IPS-NIHi7 (cell line): ENCODE data around the gene ZBTB45.
"Not testable (repeated sequence)": the region's sequence is repeated elsewhere in the genome, so short reads cannot be mapped to it uniquely, and the experiment has no call there.

Experiments used
- DNase-seq: peaks from one replicate; pipeline ENCODE4 v3.0.0; 2012; ENCODE audit warnings: mixed read lengths; ENCODE audit errors: extremely low spot score

Gene ZBTB45

DNA sequence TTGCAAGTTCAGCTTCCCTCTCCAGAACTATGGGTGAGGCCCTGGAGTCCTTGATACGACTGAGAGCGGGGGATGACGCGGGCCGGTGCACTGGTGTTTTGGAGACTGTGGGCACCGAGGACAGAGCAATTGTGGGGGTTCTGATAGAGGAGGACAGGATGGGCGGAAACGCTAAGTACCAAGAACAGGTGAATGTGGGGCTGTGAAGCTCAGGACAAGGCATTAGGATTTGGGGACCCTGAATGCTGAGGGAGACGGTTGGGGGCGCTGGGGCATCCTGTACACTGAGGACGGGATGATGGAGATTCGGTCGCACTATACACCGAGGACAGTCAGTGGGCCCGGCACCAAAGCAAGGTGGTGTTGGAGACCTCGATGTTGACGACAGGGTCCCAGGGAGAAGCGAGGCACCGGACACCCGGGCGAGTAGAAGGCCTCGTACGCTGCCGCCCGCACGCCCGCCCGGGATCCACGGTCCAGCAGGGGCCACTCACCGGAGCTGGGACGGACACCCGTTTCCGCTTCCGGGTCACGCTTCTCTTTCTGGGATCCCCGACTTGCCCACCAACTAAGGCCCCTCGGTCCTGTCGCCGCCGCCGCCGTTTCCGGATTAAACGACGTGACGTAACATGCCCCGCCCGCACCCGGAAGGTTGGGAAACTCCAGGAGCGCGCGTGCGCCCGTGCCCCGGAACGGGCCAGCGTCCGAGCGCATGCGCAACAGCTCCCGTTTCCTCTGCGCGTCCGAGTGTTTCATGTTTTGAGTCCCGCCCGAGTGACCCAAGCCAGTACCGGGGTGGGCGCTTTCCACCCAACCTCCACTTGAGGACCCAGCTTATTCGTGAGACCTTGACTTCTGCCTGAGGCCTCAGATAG lies 35.1 kb upstream of the ZBTB45 start, which contains the start of gene CHMP2A:
CHMP2A (minus strand) TSS at position 612 of the 875 bp plus-strand sequence. CDS start 893 bp downstream, outside the sequence.
- DNase-seq, result peak; percentile 90

DNA sequence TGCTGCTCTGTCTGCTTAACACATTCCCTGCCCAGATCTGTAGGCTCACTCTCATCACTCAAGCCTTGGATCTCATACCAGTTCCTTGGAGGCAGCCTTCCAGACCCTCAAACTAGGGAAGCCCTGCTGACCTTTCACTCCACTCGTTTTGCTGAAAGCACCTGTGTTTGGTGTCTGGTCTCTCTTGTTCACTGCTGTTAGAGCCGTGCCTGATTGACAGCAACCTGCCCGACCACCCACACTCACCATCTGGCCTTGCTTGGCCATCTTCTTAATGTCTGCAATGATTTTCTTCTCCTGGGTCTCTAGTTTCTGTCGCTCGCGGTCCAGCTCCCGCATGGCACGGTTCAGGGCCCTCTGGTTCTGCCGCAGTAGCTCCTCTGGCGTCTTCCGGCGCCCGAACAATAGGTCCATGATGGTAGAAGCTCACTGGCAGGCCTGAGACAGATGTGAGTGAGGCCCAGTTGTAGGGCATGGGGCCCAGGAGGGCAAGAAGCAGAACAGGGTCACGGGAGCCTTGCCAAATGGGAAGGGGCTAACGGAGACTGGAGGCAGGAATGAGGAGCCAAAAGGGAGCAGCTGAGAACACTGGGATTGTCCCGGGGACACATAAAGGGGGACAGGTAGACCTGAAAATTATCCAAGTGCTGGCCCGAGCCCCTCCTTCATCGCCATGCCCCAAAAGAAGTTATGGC lies 34.3 kb upstream of the ZBTB45 start:
- no peak for DNase-seq

DNA sequence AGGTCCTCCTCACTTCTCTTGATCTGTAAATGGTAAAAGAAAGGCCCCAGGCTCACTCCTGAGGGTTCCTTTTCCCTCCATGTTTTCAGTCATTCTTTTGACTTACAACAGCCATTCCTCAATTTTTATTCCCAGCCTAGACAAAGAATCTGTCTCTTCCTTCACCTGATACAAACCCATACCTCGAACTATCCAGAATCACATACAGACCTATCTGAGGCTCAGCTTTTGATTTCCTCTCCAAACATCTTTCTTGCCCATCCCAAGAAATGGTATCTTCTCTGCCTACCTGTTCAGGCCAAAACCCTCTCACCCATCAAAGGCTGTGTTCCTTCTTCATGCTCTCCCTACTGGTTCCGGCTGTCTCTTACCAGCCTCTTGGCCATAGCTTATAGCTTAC lies 33.0 kb upstream of the ZBTB45 start:
- DNase-seq, result no peak

DNA sequence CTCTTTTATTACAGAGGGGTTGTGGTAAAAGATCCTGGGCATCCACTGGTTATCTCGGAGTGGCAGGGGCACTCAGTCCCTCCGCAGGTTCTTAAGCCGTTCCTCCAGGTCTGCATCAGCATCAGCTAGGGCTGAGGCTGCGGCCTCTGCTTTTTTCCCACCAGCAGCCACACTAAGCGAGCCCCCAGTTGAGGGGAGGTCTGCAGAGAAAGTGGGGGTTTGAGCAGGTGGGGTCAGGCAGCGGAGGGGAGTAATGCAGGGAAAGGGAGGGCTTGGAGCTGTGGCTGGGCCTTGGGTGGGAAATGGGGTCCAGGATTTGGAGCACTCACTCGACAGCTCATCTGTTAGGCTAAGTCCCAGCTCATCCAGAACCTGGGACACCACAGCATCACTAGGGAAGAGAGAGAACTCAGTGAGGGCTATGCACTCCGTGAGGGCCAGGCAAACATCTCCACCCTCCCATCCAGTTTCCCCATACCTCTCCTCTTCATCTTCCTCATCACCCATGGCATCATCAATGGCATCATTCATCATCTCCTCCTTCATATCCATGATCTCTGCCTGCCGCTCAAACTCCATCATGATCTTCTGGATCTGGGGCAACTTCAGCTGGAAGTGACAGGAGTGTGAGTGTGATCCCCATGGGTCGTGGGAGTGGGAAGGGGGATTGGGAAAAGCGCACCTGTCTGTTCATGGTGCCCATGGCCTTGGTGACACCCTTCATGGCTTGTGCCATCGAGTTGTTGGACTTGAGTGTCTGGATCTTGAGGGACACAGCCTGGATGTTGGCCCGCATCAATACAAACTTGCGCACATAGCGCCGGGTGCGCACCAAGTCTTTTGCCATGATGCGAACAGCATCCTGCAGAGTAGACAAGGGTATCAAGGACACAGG lies 32.2 kb upstream of the ZBTB45 start:
- DNase-seq, result no peak

DNA sequence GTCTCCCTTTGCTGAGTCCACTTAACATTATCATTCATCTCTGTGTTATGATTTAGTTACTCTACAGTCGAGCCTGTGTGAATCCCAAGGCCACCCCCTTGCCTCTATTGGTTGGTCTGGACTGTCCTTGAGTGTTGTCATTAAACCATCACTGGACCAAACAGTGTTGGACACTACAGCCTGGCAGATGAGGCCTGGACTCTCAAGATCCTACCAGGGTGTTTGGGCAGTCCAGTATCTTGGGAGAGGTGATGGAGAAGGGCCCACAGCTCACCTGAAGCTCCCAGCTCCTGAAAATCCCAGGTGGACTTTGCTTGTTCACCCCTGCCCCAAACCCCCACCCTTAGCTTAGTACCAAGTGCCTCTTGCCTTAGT lies 31.5 kb upstream of the ZBTB45 start:
- DNase-seq, result no peak

- DNase-seq, result no peak
Measured at GRCh38 chr19:58550362-58551122, 30.9 kb upstream of the ZBTB45 start.

DNA sequence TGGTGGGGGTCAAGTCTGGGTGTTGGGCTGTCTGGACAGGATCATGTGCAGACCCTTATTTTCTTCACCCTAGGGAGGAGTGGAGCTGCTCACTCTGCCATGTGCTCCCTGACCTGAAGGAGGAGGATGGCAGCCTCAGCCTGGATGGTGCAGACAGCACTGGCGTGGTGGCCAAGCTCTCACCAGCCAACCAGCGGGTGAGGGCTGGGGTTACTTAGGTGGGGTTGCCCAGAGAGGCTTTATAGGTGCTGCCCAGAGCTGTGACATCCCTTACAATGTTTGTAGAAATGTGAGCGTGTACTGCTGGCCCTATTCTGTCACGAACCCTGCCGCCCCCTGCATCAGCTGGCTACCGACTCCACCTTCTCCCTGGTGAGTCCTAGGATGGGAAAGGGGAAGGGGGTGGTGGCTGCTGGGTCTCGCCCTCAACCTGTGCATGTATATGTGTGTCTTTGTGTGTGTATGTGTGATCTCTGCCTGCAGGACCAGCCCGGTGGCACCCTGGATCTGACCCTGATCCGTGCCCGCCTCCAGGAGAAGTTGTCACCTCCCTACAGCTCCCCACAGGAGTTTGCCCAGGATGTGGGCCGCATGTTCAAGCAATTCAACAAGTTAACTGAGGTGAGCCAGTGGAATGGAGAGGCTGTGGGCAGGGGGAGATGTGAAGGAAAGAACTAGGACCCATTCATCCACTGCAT lies 30.2 kb upstream of the ZBTB45 start:
- DNase-seq, result no peak

DNA sequence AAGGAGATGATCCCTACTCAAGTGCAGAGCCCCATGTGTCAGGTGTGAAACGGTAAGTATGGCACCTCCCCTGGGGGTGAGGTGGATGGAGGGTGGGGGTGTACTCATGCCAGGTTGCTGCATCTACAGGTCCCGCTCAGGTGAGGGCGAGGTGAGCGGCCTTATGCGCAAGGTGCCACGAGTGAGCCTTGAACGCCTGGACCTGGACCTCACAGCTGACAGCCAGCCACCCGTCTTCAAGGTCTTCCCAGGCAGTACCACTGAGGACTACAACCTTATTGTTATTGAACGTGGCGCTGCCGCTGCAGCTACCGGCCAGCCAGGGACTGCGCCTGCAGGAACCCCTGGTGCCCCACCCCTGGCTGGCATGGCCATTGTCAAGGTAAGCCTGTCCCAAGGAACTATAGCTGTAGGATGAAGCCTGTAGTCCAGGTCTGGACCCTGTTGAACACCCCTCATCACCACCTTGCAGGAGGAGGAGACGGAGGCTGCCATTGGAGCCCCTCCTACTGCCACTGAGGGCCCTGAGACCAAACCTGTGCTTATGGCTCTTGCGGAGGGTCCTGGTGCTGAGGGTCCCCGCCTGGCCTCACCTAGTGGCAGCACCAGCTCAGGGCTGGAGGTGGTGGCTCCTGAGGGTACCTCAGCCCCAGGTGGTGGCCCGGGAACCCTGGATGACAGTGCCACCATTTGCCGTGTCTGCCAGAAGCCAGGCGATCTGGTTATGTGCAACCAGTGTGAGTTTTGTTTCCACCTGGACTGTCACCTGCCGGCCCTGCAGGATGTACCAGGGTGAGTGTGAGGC lies 29.5 kb upstream of the ZBTB45 start:
- no peak for DNase-seq

DNA sequence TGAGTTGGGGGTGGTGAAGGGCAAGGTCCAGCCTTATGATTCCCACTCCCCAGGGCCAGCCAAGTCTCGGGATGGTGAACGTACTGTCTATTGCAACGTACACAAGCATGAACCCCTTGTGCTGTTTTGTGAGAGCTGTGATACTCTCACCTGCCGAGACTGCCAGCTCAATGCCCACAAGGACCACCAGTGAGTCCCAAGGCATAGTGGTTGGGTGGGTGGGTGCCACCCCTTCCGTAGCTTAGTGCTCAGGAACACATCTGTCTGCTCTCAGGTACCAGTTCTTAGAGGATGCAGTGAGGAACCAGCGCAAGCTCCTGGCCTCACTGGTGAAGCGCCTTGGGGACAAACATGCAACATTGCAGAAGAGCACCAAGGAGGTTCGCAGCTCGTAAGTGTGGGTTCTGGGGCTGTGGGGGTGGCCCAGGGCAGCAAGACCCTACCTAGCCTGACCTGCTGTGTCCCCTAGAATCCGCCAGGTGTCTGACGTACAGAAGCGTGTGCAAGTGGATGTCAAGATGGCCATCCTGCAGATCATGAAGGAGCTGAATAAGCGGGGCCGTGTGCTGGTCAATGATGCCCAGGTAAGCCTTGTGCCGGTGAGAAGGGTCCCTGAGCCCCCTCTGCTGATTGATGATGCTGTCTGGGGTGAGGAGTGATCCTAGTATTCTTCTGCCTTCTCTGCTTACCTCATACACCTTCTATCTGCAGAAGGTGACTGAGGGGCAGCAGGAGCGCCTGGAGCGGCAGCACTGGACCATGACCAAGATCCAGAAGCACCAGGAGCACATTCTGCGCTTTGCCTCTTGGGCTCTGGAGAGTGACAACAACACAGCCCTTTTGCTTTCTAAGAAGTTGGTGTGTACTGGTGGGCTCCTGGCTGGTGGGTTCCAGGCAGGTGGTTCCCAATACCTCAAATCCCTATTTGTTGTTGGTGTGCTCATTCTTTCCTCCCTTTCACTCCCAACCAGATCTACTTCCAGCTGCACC lies 28.0 kb upstream of the ZBTB45 start:
- no peak for DNase-seq

GRCh38 chr19:58546019-58546530 lies 26.5 kb upstream of the ZBTB45 start:
- no peak for DNase-seq

DNA sequence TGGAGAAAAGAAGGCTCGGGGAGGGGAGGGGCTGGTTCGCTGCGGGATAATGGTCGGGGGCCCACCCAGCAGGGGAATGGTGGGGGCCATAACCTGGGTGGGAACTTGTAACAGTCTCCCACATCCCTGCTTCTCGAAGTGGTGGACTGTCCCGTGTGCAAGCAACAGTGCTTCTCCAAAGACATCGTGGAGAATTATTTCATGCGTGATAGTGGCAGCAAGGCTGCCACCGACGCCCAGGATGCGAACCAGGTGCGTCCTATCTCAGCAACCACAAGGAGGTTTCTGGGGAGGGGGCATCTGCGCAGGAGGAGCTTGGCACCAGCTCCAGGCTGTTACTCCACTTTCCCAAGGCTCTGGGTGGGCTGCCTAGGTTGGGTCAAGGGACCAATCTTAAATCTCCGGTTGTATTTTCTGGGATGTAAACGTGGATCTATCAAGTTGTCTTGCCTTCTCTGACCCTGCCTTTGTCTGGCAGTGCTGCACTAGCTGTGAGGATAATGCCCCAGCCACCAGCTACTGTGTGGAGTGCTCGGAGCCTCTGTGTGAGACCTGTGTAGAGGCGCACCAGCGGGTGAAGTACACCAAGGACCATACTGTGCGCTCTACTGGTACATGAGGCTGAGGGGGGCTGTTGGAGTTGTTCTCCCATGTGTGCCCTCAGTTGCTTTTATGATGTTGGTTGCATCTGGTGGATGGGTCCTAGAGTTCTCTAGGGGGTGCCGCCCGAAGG lies 25.8 kb upstream of the ZBTB45 start:
- DNase-seq, result no peak

DNA sequence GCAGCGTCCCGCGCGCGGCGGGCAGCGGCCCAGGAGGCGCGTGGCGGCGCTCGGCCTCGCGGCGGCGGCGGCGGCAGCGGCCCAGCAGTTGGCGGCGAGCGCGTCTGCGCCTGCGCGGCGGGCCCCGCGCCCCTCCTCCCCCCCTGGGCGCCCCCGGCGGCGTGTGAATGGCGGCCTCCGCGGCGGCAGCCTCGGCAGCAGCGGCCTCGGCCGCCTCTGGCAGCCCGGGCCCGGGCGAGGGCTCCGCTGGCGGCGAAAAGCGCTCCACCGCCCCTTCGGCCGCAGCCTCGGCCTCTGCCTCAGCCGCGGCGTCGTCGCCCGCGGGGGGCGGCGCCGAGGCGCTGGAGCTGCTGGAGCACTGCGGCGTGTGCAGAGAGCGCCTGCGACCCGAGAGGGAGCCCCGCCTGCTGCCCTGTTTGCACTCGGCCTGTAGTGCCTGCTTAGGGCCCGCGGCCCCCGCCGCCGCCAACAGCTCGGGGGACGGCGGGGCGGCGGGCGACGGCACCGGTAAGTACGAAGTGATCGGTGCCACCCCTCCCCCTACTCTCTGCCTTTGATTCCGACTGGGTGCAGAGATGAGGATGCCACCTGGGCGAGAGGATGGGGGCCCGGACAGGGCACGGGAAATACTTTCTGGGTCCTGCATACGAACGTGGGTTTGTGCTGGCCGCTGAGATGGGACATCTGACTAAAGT lies 25.1 kb upstream of the ZBTB45 start:
- DNase-seq, result peak; percentile 78

GRCh38 chr19:58543826-58544590 lies 24.4 kb upstream of the ZBTB45 start, which contains the start of gene TRIM28:
Gene TRIM28 (plus strand): TSS chr19:58544064. CDS start chr19:58544758, 694 bp downstream.
- peak; percentile 97 for DNase-seq

GRCh38 chr19:58542641-58543372 lies 23.2 kb upstream of the ZBTB45 start:
- not testable (repeated sequence) for DNase-seq

GRCh38 chr19:58539169-58539559 lies 19.6 kb upstream of the ZBTB45 start:
- not testable (repeated sequence) for DNase-seq
